Suprapubic skin (tissue), 4 donors: ENCODE results near the gene GABRD.

Experiments used
- CTCF ChIP-seq, 2 donors: fragments of 200-600 bp in 1 of 2; fragments of 450-650 bp in 1 of 2; sonication (generic) in 1 of 2; IDR thresholded peaks; one replicate each; pipeline ENCODE4 v1.5.1; 2016 to 2019; ENCODE audit warnings: antibody characterized with exemption in 2 of 2, mild to moderate bottlenecking in 1 of 2, moderate library complexity in 1 of 2
- EP300 ChIP-seq: sonication (generic); formaldehyde crosslinking; IDR thresholded peaks from one replicate; pipeline ENCODE4 v1.6.1; 2017; ENCODE audit warnings: antibody characterized with exemption
- POLR2A ChIP-seq, 2 donors: fragments of 450-650 bp; IDR thresholded peaks; one replicate each; pipeline ENCODE4 v1.6.1; 2017; ENCODE audit warnings: antibody characterized with exemption in 2 of 2, mild to moderate bottlenecking in 2 of 2, moderate library complexity in 2 of 2
- POLR2AphosphoS5 ChIP-seq, 3 donors: sonication (generic); formaldehyde crosslinking; IDR thresholded peaks; one replicate each; pipeline ENCODE4 v1.6.1; 2017; ENCODE audit warnings: antibody characterized with exemption in 3 of 3

DNA sequence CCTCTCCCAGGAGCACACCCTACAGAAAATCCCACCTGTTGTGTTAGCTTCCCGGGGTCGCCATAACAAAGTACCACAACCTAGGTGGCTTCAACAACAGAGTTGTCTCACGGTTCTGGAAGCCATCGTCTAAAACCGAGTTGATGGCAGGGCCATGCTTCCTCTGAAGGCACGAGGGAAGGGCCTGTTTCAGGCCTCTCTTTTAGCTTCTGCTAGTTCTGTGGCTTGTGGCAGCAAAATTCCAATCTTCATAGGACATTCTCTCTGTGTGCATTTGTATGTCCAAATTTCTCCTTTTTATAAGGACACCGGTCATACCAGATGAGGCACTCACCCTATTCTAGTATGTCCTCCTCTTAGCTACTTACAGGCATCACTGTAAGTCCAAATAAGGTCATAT, 18.7 kb upstream of the GABRD start:
- no peak for TF ChIP-seq CTCF (IDR thresholded peaks at IDR 0.05)
- TF ChIP-seq POLR2A (IDR thresholded peaks at IDR 0.05): no peak
- TF ChIP-seq POLR2AphosphoS5 (IDR thresholded peaks at IDR 0.05): no peak
- no peak for TF ChIP-seq EP300
